ENCODE measurements around the gene GADD45G.

GRCh38 chr9:89595646-89596045 is 9.2 kb upstream of the GADD45G start:
- TF ChIP-seq EZH2 (IDR thresholded peaks at IDR 0.05; ENCODE audit: low read depth, unreplicated experiment): no peak
- no peak for TF ChIP-seq CTCF (conservative IDR thresholded peaks at IDR 0.05; ENCODE audit: low read depth in 2 of 2)
- no peak for TF ChIP-seq JUNB (IDR thresholded peaks at IDR 0.05; ENCODE audit: unreplicated experiment)
- TF ChIP-seq POLR2AphosphoS5 (IDR thresholded peaks at IDR 0.05; ENCODE audit: low read depth): no peak
- no peak for TF ChIP-seq ETS1 (IDR thresholded peaks at IDR 0.05)
- no peak for TF ChIP-seq EZH2phosphoT487 (IDR thresholded peaks at IDR 0.05; ENCODE audit: unreplicated experiment)
- TF ChIP-seq REST (IDR thresholded peaks at IDR 0.05; ENCODE audit: unreplicated experiment): no peak
- no peak for TF ChIP-seq ZNF331 (CRISPR knock-in tag; IDR thresholded peaks at IDR 0.05; ENCODE audit: low read depth)
- TF ChIP-seq NANOG (IDR thresholded peaks at IDR 0.05; ENCODE audit: borderline replicate concordance): no peak
